SU-DHL-6 (cell line): ENCODE data around the gene KNDC1.

Experiments used
- CTCF ChIP-seq: fragments of 200-600 bp; sonication (generic); IDR thresholded peaks from one replicate; pipeline ENCODE4 v1.5.1; 2017; ENCODE audit warnings: antibody characterized with exemption, mild to moderate bottlenecking, low read length, moderate library complexity; ENCODE audit not compliant: insufficient read depth, poor library complexity, severe bottlenecking
- EZH2phosphoT487 ChIP-seq: fragments of 200-600 bp; sonication (generic), shearing (Covaris generic); conservative IDR thresholded peaks from 2 replicates; pipeline ENCODE4 v1.6.1; 2018; ENCODE audit warnings: mild to moderate bottlenecking, antibody characterized with exemption, low read length, moderate library complexity, mixed read lengths

GRCh38 chr10:133124357-133125211 lies 35.4 kb upstream of the KNDC1 start:
- TF ChIP-seq CTCF (no peak), EZH2phosphoT487 (no peak)
